K562 (cell line): ENCODE data around the gene GPR89A. TPM values are rescaled to one million over a fixed set of nuclear protein-coding genes. Genes with fewer than 3 reads are reported as not detected.
A peak's percentile ranks its signal among the peaks of the same experiment; 100 is the strongest.
"Not testable (repeated sequence)": the region's sequence is repeated elsewhere in the genome, so short reads cannot be mapped to it uniquely, and the experiment has no call there.

Experiments
- ATAC-seq: fragments of 200-7000 bp; cut with Tn5 transposase; 3 replicates; pipeline ENCODE4 v1.9.1; 2020; ENCODE audit warnings: moderate library complexity
- BruUV-seq: library from RNA; stranded (reverse); fragments of 400-500 nt; replicated peaks from 2 replicates; lab custom pipeline; 2021; lab: Mats Ljungman, UMichigan
- CTCF ChIA-PET: fragments of 300-600 bp; formaldehyde crosslinking; extraction: SDS; loops from one replicate; lab custom pipeline; 2021; ENCODE audit warnings: low intra/inter-chr PET ratio; lab: Yijun Ruan, JAX
- POLR2A ChIA-PET: fragments of 300-600, 350-650 bp; sonication (Branson Sonifier 250); formaldehyde crosslinking; extraction: SDS; loops from one replicate; lab custom pipeline; 2021; ENCODE audit warnings: antibody characterized with exemption, inconsistent platforms; lab: Yijun Ruan, JAX
- DNase-seq, 4 experiments: peaks; one replicate each; pipeline versions ENCODE4 v3.0.0 to v3.0.0-alpha.2; 2011 to 2018; ENCODE audit warnings: low spot score in 3 of 4, mixed read lengths in 3 of 4; ENCODE audit errors: extremely low read depth in 1 of 4
- FAIRE-seq: peaks from 2 replicates; lab custom pipeline; 2011; peaks lifted over from hg19 to GRCh38; lab: Jason Lieb, UNC
- H2AFZ ChIP-seq: 2 replicates; pipeline ENCODE4 v1.6.0; 2011; ENCODE audit warnings: low read depth, low read length, control low read depth, inconsistent platforms
- H3K27ac ChIP-seq: fragments of 200-600 bp; 3 replicates; pipeline ENCODE4 v1.8.0; 2011; ENCODE audit warnings: low read depth, mild to moderate bottlenecking, control low read depth, inconsistent platforms, low read length, moderate library complexity, mixed read lengths; ENCODE audit errors: extremely low read depth
- H3K27me3 ChIP-seq, 2 experiments: fragments of 300-600 bp in 1 of 2; 2 replicates in 1 of 2; 3 replicates in 1 of 2; pipeline versions ENCODE4 v1.6.0 to v1.8.0; 2011; ENCODE audit warnings: inconsistent platforms in 2 of 2, low read length in 2 of 2, mild to moderate bottlenecking in 1 of 2, mixed read lengths in 1 of 2, moderate library complexity in 1 of 2; ENCODE audit not compliant: control insufficient read depth in 2 of 2, insufficient read depth in 2 of 2
- H3K36me3 ChIP-seq: fragments of 300-600 bp; 3 replicates; pipeline ENCODE4 v1.8.0; 2011; ENCODE audit warnings: mild to moderate bottlenecking, low read length, inconsistent platforms; ENCODE audit not compliant: control insufficient read depth, insufficient read depth
- H3K4me1 ChIP-seq, 2 experiments: fragments of 200-600 bp in 1 of 2; replicated peaks in 1 of 2; 2 replicates in 1 of 2; 3 replicates in 1 of 2; pipeline versions ENCODE4 v1.5.1 to v1.8.0; 2011; ENCODE audit warnings: inconsistent platforms in 2 of 2, low read length in 2 of 2, mild to moderate bottlenecking in 1 of 2, mixed read lengths in 1 of 2, moderate library complexity in 1 of 2; ENCODE audit not compliant: control insufficient read depth in 2 of 2, insufficient read depth in 2 of 2
- H3K4me2 ChIP-seq: 2 replicates; pipeline ENCODE4 v1.6.1; 2011; ENCODE audit warnings: low read length, control low read depth, inconsistent platforms, mixed read lengths; ENCODE audit not compliant: insufficient read depth
- H3K4me3 ChIP-seq: fragments of 200-600 bp; sonication (generic), shearing (Covaris generic); 2 replicates; pipeline ENCODE4 v1.5.1; 2016; ENCODE audit warnings: control low read depth, inconsistent platforms
- H3K79me2 ChIP-seq: fragments of 200-600 bp; 3 replicates; pipeline ENCODE4 v1.8.0; 2011; ENCODE audit warnings: low read length, inconsistent platforms; ENCODE audit not compliant: control insufficient read depth, insufficient read depth
- H3K9ac ChIP-seq, 2 experiments: 2 replicates each; pipeline versions ENCODE4 v1.6.0 to v1.6.1; 2011; ENCODE audit warnings: low read depth in 2 of 2, low read length in 2 of 2, control low read depth in 1 of 2, inconsistent platforms in 1 of 2, mild to moderate bottlenecking in 1 of 2, mixed read lengths in 1 of 2; ENCODE audit not compliant: insufficient read depth in 1 of 2
- H3K9me1 ChIP-seq: one replicate; pipeline ENCODE4 v1.6.0; 2011; ENCODE audit warnings: inconsistent platforms, mild to moderate bottlenecking, low read length, moderate library complexity; ENCODE audit not compliant: control insufficient read depth, insufficient read depth
- H3K9me3 ChIP-seq: replicated peaks from 2 replicates; pipeline ENCODE4 v1.5.1; 2011; ENCODE audit warnings: low read depth, low read length, inconsistent platforms; ENCODE audit not compliant: control insufficient read depth, insufficient read depth
- H4K20me1 ChIP-seq: replicated peaks from 2 replicates; pipeline ENCODE4 v1.6.1; 2011; ENCODE audit warnings: low read length, inconsistent platforms, mixed read lengths; ENCODE audit not compliant: control insufficient read depth, insufficient read depth
- CBFA2T2 ChIP-seq: fragments of 450-650 bp; conservative IDR thresholded peaks from 2 replicates; pipeline ENCODE4 v1.6.1; 2017; ENCODE audit warnings: mild to moderate bottlenecking
- CBFA2T3 ChIP-seq: fragments of 450-650 bp; IDR thresholded peaks from 2 replicates; pipeline ENCODE4 v1.6.1; 2017
- FOSL1 ChIP-seq: fragments of 200-800 bp; sonication (Bioruptor generic); conservative IDR thresholded peaks from 2 replicates; pipeline ENCODE4 v1.6.1; 2016; ENCODE audit warnings: missing genetic modification characterization, missing compliant biosample characterization
- JUND ChIP-seq, 2 experiments: IDR thresholded peaks; 2 replicates in 1 of 2; 3 replicates in 1 of 2; pipeline ENCODE4 v1.6.1; 2011; ENCODE audit warnings: borderline replicate concordance in 2 of 2, low read depth in 2 of 2, low read length in 2 of 2, improper control_type of control experiment in 1 of 2, missing biosample characterization in 1 of 2, missing genetic modification characterization in 1 of 2, missing genetic modification reagents in 1 of 2
- MEIS2 ChIP-seq: fragments of 450-650 bp; IDR thresholded peaks from 2 replicates; pipeline ENCODE4 v1.6.1; 2014; ENCODE audit warnings: mild to moderate bottlenecking; ENCODE audit not compliant: partially characterized antibody
- NCOR1 ChIP-seq: fragments of 450-650 bp; IDR thresholded peaks from 2 replicates; pipeline ENCODE4 v1.6.1; 2016; ENCODE audit warnings: mild to moderate bottlenecking, moderate library complexity
- SMARCA4 ChIP-seq: fragments of 450-650 bp; IDR thresholded peaks from 2 replicates; pipeline ENCODE4 v1.6.1; 2016
- TAL1 ChIP-seq: fragments of 450-650 bp; IDR thresholded peaks from 2 replicates; pipeline ENCODE4 v1.6.1; 2016; ENCODE audit warnings: mild to moderate bottlenecking
- TCF3 ChIP-seq: sonication (generic); formaldehyde crosslinking; IDR thresholded peaks from 2 replicates; pipeline ENCODE4 v1.4.0; 2020; ENCODE audit warnings: mild to moderate bottlenecking, missing genetic modification reagents
- TEAD4 ChIP-seq, 2 experiments: sonication (generic) in 1 of 2; formaldehyde crosslinking in 1 of 2; IDR thresholded peaks; 2 replicates each; pipeline versions ENCODE4 v1.6.1 to v1.8.0; 2012 to 2022; ENCODE audit warnings: borderline replicate concordance in 1 of 2, inconsistent platforms in 1 of 2, low read length in 1 of 2, mild to moderate bottlenecking in 1 of 2, missing genetic modification reagents in 1 of 2
- ZNF24 ChIP-seq: fragments of 450-650 bp; IDR thresholded peaks from 2 replicates; pipeline ENCODE4 v1.6.1; 2016
- WGBS: fragments of 100-300 bp; shearing (Covaris generic); methylation state at CpG from one replicate; pipeline ENCODE4 v1.1.6; 2016; ENCODE audit warnings: low coverage, mixed read lengths; ENCODE audit not compliant: insufficient coverage; ENCODE audit errors: missing lambda C conversion rate; 5-methylcytosine and 5-hydroxymethylcytosine counted together
- in situ Hi-C: fragments of 300-500 bp; cut with MboI; formaldehyde crosslinking; loops from 4 replicates; pipeline ENCODE4 v1.15.0; 2018; ENCODE audit warnings: inconsistent platforms, mixed read lengths
- intact Hi-C: fragments of 100-400 bp; cut with micrococcal nuclease; formaldehyde crosslinking; loops from 2 replicates; pipeline ENCODE4 v1.14.2; 2022
- polyA plus RNA-seq, 8 experiments: library from polyadenylated mRNA; depleted of rRNA in 4 of 8; stranded (reverse) in 5 of 8; unstranded in 3 of 8; fragments of >200 nt; fragmentation: Nextera tagmentation in 2 of 8; fragmentation: Illumina TruSeq in 1 of 8; extraction: Ambion mirVana in 2 of 8; extraction: Trizol in 1 of 8; gene quantifications; 2 replicates each; pipeline versions ENCODE4 v1.2.1 to v1.2.3, GENCODE V29; 2011 to 2014; ENCODE audit warnings: inconsistent platforms in 1 of 8, missing spikeins in 1 of 8
- total RNA-seq, 7 experiments: library from RNA; depleted of rRNA in 6 of 7; stranded (reverse); fragments of >200 nt in 6 of 7; fragmentation: Illumina TruSeq in 2 of 7; extraction: Trizol in 2 of 7; gene quantifications; 2 replicates each; pipeline versions ENCODE4 v1.2.1 to v1.2.3, GENCODE V29; 2011 to 2021; ENCODE audit warnings: low replicate concordance in 1 of 7

Gene GPR89A
- total and polyA plus RNA-seq, 9 of the 15 experiments (the other 6 are each of a cell fraction or from before 2014, with no cell fraction given), result 23.0 to 63.4 (median 37.4) TPM

GRCh38 chr1:145606840-145607239 lies 948 bp upstream of the GPR89A start:
- H3K4me3 ChIP-seq; H3K9ac ChIP-seq; POLR2A ChIA-PET; intact Hi-C loops; H3K9me1 ChIP-seq; H3K36me3 ChIP-seq; H3K4me1 ChIP-seq; H3K9me3 ChIP-seq; CTCF ChIA-PET; BruUV-seq; H3K27me3 ChIP-seq; H4K20me1 ChIP-seq; in situ Hi-C loops; TF ChIP-seq TEAD4 (CRISPR knock-in tag; IDR thresholded peaks at IDR 0.05; ENCODE audit: borderline replicate concordance); JUND (tag; IDR thresholded peaks at IDR 0.05; ENCODE audit: borderline replicate concordance, low read depth, low read length): not testable (repeated sequence)
- ATAC-seq, result peak; percentile 60
- FAIRE-seq, result peak; percentile 93
- TF ChIP-seq SMARCA4 (0 out of 2 replicates have a peak, but pooled peaks have one; percentile 15), FOSL1 (peak; percentile 44), MEIS2 (peak; percentile 41), CBFA2T2 (peak; percentile 63), NCOR1 (peak; percentile 40; the same call in 1 of the 2 replicates), TAL1 (peak; percentile 25; the same call in 1 of the 2 replicates), TEAD4 (IDR thresholded peaks at IDR 0.05; ENCODE audit: low read length) (peak; percentile 13; the same call in 1 of the 2 replicates), CBFA2T3 (peak; percentile 68), ZNF24 (0 out of 2 replicates have a peak, but pooled peaks have one; percentile 29), TCF3 (CRISPR knock-in tag) (peak; percentile 60), JUND (IDR thresholded peaks at IDR 0.05; ENCODE audit: borderline replicate concordance, low read depth, low read length) (peak; percentile 39; the same call in 1 of the 2 replicates)
- WGBS, result 0% methylated on average over 2 of the region's 5 CpGs
- H3K79me2 ChIP-seq, result peaks cover 37% of the 10 kb centered on the region
- peak overlapping the region; percentile 74 for H3K27ac ChIP-seq
- H2AFZ ChIP-seq, result 0 out of 2 replicates have a peak overlapping the region, but pooled peaks have one; percentile 40
- H3K4me2 ChIP-seq, result peak overlapping the region; percentile 37; the same call in 1 of the 2 replicates
- peak in 2 of 4 experiments; percentile 9 to 57 for DNase-seq
